ENCODE data around the gene COL4A2. TPM values are rescaled to one million over a fixed set of nuclear protein-coding genes. Genes with fewer than 3 reads are reported as not detected.
A peak's percentile ranks its signal among the peaks of the same experiment; 100 is the strongest.

The COL4A2 gene
- total RNA-seq, 1 donor from 2014 or later, result 1,736 TPM

GRCh38 chr13:110371550-110372465, 64.7 kb downstream of the COL4A2 start:
- H3K4me3 ChIP-seq (ENCODE audit: low read depth, low read length), result no peak overlapping the region

DNA sequence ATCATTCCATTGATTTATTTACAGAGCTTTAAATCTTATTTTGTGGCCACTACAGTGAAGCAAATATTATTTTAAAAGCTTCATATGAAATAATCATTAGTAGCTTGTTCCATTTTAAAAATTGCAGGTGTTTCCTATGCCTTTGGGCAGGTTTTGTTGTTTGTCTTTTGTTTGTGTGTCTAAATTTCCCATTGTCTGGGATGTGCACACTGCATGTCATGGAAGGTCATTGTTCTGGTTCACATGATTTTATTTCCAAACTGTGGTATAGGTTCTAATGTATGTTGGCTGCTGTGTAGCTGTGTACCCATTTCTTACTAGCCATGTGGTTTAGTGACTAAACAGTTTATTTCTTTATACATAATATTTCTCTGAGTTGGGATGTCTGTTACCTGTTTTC, 65.6 kb downstream of the COL4A2 start:
- H3K4me3 ChIP-seq (ENCODE audit: low read depth, low read length), result no peak overlapping the region

More at GRCh38 chr13:110371550-110372465, 64.7 kb downstream of the COL4A2 start:
- DNase-seq (ENCODE audit: low read depth), result peak; percentile 98
- no peaks in the 10 kb centered on the region for H3K36me3 ChIP-seq (ENCODE audit: control insufficient read depth, insufficient read depth, low read length)
- H3K27me3 ChIP-seq (ENCODE audit: control insufficient read depth, insufficient read depth, low read length), result no peaks in the 10 kb centered on the region
- TF ChIP-seq, protein P1, sequence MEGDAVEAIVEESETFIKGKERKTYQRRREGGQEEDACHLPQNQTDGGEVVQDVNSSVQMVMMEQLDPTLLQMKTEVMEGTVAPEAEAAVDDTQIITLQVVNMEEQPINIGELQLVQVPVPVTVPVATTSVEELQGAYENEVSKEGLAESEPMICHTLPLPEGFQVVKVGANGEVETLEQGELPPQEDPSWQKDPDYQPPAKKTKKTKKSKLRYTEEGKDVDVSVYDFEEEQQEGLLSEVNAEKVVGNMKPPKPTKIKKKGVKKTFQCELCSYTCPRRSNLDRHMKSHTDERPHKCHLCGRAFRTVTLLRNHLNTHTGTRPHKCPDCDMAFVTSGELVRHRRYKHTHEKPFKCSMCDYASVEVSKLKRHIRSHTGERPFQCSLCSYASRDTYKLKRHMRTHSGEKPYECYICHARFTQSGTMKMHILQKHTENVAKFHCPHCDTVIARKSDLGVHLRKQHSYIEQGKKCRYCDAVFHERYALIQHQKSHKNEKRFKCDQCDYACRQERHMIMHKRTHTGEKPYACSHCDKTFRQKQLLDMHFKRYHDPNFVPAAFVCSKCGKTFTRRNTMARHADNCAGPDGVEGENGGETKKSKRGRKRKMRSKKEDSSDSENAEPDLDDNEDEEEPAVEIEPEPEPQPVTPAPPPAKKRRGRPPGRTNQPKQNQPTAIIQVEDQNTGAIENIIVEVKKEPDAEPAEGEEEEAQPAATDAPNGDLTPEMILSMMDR (IDR thresholded peaks at IDR 0.05; ENCODE audit: insufficient read depth, low read length, poor library complexity, severe bottlenecking), result no peak

DNA sequence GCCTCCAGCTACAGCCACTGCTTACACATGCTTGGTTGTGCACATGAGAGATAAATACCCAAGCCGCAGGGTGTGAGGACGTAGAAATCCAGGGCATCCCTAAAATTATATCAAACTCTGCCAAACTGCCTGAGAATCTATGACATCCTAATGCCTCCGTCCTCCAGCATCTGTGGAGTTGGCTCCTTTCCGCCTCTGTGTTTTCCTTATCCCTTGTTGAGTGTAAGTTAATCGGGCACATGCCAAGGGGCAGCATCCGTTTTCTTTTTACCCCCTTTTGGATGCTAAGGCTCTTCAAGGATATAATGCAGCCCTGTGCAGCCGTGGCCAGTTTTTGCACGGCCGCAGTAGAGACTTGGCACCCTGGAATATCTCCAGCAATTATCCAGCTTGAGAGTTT, 66.5 kb downstream of the COL4A2 start:
- Histone ChIP-seq H3K4me3 (ENCODE audit: low read depth, low read length) (no peak overlapping the region), H3K36me3 (ENCODE audit: control insufficient read depth, insufficient read depth, low read length) (no peaks in the 10 kb centered on the region), H3K27me3 (ENCODE audit: control insufficient read depth, insufficient read depth, low read length) (no peaks in the 10 kb centered on the region)
- DNase-seq (ENCODE audit: low read depth), result no peak
- TF ChIP-seq, protein P1 (IDR thresholded peaks at IDR 0.05; ENCODE audit: insufficient read depth, low read length, poor library complexity, severe bottlenecking), result no peak

More for the DNA sequence above, 65.6 kb downstream of the COL4A2 start:
- no peak for DNase-seq (ENCODE audit: low read depth)
- Histone ChIP-seq H3K27me3 (ENCODE audit: control insufficient read depth, insufficient read depth, low read length) (no peaks in the 10 kb centered on the region), H3K36me3 (ENCODE audit: control insufficient read depth, insufficient read depth, low read length) (no peaks in the 10 kb centered on the region)
- TF ChIP-seq, protein P1 (IDR thresholded peaks at IDR 0.05; ENCODE audit: insufficient read depth, low read length, poor library complexity, severe bottlenecking), result no peak

GRCh38 chr13:110374431-110375370, 67.6 kb downstream of the COL4A2 start:
- no peak overlapping the region for H3K4me3 ChIP-seq (ENCODE audit: low read depth, low read length)
- no peaks in the 10 kb centered on the region for H3K27me3 ChIP-seq (ENCODE audit: control insufficient read depth, insufficient read depth, low read length)
- TF ChIP-seq, protein P1 (IDR thresholded peaks at IDR 0.05; ENCODE audit: insufficient read depth, low read length, poor library complexity, severe bottlenecking), result no peak
- DNase-seq (ENCODE audit: low read depth), result no peak
- H3K36me3 ChIP-seq (ENCODE audit: control insufficient read depth, insufficient read depth, low read length), result no peaks in the 10 kb centered on the region

DNA sequence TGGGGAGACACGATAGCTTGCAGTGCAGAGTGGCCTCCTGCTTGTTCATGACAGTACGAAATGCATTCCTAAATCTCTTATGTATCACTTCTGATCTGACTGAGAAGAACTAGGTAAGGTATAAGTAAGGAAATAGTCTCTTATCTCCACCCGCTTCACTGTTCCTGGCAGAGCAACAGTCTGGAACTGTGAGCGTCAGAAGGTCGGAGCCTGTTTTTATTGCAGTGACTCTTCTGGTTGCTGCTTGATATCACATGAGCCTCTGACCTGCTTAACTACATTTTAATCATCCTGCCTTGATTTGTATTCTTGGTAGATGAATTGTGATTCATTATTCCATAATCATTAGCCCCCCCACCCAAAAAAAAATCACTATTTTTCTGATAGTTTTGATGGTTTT, 69.0 kb downstream of the COL4A2 start:
- Histone ChIP-seq H3K36me3 (ENCODE audit: control insufficient read depth, insufficient read depth, low read length) (no peaks in the 10 kb centered on the region), H3K27me3 (ENCODE audit: control insufficient read depth, insufficient read depth, low read length) (no peaks in the 10 kb centered on the region), H3K4me3 (ENCODE audit: low read depth, low read length) (no peak overlapping the region)
- TF ChIP-seq, protein P1 (IDR thresholded peaks at IDR 0.05; ENCODE audit: insufficient read depth, low read length, poor library complexity, severe bottlenecking), result no peak
- DNase-seq (ENCODE audit: low read depth), result no peak
